ELR (cell line): ENCODE measurements around the gene DOCK1.

Source experiments
- DNase-seq: peaks from one replicate; pipeline ENCODE4 v3.0.0-alpha.2; 2015; ENCODE audit warnings: low read depth

The DOCK1 gene

DNA sequence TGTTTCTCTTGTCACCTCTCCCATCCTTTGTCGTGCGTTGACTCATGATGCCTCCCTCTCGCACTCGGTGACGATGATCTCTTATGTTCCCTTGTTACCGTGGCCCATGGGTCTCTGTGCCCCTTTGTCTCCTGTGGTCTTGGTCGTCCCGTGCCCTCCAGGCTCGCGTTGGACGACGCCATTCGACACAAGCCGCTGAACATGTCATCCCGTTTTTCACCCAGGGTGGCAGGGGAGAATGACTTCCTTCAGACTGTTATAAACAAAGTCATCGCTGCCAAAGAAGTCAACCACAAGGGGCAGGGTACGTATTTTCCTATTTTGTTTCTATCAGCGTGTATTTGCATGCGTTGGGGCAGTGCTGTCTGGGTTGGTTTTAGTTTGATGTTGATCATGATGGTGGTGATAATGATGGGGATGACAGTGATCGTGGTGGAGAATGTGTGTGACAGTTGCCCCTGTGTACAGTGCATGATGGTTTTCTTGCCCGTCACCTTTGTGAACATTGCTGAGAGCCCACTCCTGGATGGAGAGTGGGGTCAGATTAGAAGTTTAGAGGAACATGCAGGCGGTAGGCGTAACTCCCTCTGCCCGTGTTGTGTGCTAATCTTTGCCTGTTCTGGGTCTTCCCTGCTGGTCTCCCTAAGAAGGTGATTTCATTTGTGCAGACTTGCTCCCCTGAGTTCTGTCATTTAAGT is 107.0 kb downstream of the DOCK1 start:
- DNase-seq: no peak

DNA sequence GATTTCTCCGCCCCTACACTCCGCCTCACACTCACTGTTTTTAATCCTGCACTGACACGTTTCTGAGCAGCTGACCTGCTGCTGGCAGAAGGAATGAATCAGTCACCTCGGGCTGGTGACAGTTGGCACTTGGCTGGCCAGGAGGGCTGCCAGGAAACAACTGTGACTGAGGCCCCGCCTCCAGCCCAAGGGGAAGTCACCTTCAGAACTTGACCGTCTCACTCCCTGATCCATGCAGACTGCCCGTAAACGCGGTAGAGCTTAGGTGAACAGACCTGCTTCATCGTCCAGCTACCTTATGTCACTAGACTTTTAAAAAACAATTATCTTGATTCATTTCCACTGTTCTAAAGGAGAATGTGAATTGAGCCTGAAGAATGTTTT is 107.5 kb downstream of the DOCK1 start:
- DNase-seq: peak; percentile 12

DNA sequence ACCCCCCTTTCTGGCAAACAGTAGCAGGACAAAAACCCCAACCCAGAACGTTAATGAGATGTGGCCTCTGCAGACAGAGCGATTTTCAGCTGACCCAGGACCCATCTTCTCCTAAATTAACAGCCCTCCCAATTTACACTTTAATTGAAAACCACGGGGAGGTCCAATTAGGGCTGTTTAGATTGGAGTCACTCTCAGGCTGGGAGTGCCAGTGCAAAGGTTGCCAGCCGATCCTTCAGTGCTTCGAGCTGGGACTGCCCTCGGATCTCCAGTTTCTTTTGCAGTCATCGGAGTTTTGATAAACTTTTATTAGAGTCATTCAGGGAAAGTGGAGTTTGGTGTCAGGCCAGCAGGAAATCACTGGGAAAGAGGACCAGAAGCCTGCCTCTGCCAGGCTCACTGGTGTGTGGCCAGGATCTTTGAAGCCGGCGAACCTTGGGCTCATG is 108.0 kb downstream of the DOCK1 start:
- no peak for DNase-seq

DNA sequence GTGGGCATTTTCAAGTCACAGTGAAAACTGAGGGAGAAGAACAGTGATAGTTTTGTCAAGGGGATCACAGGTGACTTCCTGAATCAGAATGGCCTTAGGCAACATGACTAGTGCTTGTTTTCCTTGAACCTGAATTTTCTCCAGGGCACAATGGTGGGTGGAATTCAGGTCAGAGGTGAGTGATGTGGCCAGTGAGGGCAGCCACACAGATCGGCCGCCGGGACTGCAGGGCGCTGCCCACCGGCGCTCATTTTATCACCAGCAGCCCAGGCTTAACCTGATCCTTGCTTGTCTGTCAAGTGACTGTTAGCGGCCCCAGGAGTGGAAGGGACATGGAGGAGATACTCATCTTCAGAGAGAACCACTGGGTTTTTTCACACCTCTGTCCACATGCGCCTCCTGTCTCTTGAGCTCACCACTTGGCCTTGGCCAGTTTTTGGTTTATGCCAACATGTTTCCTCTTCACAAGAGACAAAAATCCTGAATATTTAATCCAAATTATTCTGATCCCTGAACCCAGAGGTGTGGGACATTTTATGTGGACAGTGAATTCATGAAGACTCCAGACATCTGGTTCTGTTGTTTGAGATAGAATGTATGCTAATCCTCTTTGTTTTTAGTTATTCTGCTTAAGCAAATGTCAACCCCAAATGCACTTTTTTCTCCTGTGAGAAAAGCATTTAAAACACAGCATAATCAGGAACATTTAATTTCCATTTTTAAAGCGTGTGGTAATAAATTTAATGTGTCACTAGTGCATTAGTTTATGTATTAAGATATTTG is 108.7 kb downstream of the DOCK1 start:
- DNase-seq: peak; percentile 5

DNA sequence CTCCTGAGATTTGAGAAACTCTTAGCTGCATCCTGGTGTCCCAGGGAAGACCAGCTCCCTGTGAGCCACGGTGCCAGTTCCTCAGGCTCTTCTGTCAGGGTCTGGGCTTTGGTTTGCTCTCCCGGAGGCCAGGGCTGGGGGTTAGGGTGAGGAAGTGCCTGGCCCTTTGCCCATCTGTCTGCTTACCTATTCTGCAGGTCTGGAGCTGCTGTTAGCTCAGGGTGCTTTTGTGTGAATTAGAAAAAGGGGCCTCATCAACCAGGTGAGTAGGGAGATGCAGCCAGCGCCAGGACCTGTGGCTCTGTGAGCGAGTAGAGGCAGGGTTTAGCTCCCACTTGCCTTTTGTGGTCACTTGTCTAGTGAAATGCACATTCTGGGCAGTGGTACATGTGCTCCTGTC is 109.4 kb downstream of the DOCK1 start:
- DNase-seq: no peak

DNA sequence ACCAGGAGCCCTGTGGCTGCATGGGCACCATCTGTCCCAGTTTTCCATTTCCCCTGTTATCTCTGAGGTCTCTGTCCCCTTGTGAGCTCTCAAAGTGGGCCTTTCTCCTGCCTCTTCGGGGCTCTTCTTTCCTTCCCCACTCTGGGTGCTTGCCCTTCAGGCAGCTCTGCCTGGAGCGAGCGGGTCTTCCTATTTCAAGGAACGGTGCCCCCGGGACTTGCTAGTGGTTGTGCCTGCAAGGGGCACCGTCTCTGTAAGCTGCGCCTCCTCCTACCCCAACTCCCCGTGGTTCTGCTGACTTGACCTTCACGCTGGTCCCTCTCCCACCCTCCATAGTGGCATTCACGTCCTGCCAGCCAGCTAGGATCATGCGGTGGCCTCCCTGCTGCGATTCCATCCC is 110.1 kb downstream of the DOCK1 start:
- no peak for DNase-seq

DNA sequence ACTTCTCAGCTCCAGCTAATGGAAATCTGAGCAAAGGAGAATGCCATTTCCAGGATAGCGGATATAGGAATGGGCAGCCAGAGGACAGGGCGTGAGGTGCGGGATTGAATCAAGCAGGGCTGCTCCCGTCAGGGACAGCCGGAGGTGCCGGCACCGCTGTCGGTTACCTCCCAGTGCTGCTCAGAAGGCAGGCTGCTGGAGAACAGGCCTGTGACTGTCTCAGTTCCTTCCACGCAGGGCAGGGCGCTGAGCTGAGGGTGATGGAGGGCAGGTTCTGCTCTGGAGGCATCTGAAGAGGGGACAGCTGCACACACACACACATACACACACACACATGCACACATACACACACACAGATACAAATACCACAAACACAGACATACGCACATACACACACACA is 111.1 kb downstream of the DOCK1 start:
- DNase-seq: no peak

DNA sequence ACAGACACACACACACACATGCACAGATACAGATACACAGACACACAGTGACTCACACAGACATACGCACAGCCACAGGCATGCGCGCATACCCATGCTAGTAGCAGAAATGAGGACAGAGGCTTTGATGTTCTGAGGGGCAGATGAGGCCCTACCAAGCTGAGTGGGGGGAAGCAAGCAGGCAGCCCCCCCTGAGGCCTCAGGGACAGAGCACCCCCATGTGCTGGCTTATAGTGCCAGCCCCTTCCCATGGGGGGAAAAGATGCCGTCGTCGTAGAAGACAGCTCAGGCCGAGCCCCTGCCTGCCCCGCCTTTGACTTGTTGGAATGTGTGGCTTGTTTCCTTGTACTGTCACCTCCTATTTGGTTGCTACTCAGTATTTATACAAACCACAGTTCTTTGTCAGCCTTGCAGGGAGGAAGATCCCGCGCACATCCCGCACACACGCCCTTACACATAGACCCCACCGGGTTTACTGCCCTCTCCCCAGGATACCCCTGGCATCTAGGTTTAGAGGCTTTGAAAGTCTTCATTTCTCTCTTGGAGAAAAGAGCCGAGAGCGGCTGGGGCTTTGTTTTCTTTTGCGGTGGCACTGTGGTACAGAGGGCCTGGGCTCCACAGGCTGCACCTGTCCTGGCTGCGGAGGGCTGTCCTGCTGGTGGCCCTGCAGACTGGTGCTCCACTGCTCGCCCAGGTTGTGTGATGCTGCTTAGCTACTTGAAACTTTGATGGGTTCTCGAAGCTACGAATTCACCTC is 112.5 kb downstream of the DOCK1 start:
- no peak for DNase-seq

DNA sequence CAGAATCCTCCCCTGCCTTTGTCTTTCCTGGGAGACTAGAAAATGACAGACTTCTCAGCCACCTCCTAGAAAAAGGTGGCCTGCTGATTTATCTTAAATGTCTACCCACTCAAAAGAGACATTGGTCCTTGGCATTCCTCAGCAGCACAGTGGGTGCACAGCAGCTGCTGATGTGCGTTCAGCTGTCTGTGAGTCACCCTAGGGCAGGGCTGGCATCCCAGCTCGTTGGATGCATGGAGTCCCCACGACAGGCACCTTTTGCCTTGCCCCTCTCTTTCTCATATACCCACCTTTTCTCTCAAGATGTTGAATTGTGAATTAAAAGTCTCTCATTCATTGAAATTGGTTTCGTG is 113.0 kb downstream of the DOCK1 start:
- DNase-seq: no peak

DNA sequence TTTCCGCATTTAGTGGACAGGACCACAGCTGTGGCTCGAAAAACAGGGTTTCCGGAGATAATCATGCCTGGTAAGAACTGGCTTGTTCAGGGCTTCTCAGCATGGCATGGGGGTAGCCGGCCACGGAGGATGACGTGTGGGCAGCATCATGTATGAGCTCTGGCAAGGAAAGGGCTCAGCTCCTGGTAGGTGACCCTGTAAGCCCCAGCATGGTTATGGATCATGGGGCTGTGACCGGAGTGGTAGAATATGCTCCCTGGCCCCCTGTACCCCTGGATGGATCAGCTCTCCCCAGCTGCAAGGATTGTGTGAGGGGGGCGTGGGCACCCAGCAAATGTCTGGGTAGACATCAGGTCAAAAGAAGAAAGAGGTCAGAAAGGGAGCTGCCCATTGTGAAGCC is 113.5 kb downstream of the DOCK1 start:
- DNase-seq: no peak

DNA sequence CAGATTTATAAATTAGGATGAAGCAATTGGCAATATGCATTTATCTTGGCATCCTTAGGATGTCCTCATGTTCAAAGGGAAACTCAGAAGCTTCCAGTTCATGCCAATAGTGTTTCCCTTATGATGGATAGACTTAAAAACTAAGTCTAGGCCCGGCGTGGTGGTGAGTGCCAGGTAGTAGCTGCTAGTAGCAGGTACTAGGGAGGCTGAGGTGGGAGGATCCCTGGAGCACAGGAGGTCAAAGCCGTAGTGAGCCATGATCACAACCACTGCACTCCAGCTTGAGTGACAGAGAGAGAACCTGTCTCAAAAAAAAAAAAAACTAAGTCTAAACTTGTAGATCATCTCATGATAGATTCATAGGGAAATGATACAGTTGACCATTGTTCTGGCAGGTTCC is 115.0 kb downstream of the DOCK1 start:
- DNase-seq: no peak

DNA sequence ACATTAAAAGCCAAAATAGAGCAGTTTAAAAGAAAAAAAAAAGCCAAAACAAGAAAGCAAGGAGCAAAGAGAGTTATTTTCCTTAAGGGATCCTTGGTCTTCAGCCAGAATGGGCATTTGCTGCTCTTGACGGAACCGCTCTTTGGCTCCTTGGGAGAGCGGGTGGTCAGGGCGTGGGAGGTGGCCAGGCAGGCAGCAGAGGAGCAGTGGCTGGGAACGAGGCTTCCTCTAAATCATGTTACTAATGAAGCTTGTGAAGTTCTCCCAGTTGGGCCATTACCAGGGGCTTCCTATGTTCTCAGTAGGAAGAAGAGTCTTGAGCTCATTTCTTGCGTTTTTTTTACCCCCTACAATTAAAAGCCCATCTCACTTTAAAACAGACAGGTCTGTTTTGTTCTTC is 116.6 kb downstream of the DOCK1 start:
- DNase-seq: no peak

DNA sequence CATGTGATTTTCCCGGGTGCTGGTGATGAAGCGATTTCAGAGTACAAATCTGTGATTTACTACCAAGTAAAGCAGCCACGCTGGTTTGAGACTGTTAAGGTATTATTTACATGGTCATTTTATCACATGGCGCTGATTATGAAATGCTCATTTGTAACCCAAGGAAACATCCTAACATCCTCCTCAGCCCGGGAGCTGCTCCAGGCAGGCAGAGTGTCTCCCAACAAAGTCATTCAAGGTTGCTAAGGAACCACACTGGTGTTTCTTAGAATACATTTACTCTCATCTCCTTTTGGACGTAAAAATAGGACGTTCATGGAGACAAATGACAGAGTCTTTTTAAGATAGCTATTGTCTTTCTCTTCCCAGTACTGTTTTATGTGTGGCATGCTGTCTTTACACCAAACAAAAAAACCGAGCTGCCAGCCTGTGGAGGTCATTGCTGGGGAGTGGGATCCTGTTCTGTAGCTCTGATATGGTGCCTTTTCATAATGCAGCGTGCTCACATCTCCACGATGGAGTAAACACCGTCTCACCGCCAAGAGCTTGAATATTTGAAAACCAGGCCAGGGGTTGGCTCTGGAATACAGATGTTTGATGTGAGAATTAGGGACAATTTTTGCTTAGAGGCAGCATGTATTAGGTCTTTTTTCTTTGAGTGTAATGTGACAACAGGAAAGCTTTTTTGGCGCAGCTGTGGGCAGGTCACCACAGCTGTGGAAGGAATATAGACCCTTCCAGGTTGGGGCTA is 119.6 kb downstream of the DOCK1 start:
- no peak for DNase-seq

DNA sequence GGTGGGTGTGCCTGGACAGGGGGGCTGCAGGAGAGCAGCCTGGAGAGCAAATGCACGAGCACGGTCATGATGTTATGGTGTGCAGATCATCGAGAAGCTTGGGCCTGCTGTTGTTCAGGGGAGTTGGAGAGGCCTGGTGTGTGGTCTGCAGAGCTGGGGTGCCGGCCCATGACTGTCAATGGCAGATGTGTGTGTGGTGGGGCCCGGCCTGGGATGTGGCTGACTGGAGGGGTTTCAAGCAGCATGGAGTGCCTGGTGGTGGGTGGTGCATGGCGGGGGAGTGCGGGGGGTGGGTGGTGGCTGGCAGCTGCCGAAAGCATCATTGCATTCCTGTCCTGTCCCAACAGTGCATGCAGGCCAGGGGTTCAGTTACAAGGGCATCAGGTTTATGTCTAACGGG is 122.6 kb downstream of the DOCK1 start:
- no peak for DNase-seq

DNA sequence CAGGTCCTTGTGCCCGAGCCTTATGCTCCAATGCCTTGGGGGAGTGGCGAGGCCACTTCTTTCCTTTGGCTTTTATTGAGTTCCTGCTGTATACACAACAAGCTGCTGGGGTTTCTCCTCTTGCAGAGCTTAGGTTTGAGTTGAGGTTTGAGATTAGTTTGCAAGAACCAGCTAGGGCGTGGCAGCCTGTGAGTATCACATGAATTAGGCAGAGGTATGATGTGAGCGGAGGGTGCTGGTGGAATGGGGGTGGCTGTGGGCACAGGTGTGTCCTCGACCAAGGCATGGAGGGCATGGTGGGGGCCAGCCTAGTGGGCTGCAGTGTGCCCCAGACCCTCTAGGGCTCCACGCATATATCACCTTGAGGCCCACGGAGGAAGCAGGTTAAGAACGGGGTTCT is 123.3 kb downstream of the DOCK1 start:
- DNase-seq: no peak

DNA sequence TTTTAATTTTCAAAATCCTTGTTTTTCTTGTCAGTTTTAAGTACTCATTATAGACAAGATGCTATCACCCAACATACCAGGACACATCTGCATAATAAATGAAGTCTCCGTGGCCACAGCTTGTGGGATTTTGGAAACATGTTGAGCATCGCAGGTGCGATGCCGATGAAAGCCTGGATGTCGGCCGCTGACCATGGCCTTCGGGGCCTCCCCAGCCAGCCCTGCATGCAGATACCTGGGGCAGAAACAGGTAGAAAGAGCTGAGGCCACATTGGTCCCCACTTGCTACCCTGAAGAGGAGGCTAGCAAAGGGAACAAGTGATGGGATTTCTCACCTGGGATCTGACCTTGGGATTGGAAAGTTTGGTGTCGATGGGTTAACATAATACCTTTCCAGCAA is 123.8 kb downstream of the DOCK1 start:
- no peak for DNase-seq

DNA sequence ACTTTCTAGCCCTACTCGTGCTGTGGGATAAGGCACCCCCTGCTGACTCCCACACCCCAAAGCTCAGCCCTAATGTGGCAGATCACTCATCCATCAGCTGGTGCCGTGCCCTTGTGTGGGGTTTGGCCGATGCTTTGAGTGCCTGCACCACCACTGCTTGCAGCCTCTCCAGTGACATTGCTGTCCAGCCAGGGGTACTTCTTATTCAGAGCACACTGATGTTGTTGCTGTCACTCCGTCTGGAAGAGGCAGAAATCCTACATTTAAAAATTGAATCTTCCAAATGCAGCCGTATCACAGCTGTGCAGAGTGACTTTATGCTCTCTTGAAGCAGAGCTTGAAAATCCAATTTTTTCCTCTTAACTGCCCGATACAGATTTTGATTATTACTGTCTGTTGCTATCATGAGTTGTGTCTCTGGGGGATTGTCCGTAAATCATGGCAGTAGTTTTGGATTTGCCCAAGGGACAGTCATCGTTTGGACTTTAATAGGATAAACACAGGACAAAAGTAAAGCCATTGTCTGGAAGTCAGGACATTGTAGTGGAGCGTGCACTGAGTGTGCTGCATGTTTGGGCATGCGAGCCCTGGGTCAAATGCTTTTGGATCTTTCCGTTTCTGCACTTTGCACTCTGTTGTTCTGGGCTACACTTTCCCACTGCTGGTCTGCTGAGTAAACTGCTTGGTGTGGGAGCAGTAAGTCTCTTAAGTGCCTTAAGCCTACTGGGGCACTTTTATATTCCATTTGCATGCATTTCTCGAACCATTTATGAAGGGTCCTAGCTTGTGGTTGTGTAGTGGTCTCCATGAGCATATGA is 128.2 kb downstream of the DOCK1 start:
- DNase-seq: no peak

DNA sequence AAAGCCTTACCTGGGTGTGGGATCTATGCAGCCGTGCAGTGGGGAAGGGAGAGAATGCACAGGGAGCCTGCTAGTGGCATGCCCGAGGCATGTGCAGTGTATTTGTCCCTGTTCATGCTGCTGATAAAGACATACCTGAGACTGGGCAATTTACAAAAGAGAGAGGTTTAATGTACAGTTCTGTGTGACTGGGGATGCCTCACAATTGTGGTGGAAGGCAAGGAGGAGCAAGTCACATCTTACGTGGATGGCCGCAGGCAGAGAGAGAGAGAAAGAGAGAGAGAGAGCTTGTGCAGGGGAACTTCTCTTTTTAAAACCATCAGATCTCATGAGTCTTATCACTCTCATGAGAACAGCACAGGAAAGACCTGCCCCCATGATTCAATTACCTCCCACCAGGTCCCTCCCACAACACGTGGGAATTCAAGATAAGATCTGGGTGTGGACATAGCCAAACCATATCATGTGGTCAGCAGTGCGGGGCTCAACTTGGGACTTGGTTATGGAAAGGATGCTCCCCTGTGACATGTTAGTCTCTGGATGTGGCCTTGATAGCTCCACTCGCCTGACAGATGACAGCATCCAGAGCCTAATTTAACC is 128.9 kb downstream of the DOCK1 start:
- DNase-seq: no peak

DNA sequence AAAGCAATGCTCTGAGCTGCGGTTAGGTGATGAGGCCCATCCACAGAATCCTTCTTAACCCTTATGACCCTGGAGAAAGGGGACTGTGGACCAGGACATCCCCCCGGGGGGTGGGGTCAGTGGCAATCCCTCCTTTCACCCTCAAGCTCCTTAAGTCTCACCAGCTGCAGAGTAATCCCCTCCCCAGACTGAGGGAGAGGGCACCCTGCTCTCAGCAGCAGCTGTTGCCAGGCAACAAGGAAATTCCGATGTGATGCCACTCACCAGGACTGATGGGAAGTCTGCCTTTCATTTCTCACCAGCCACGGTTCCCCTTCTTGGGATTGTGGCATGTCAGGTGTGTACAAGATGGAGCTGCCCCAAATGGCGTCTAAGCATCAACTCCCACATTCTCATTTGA is 129.6 kb downstream of the DOCK1 start:
- no peak for DNase-seq

DNA sequence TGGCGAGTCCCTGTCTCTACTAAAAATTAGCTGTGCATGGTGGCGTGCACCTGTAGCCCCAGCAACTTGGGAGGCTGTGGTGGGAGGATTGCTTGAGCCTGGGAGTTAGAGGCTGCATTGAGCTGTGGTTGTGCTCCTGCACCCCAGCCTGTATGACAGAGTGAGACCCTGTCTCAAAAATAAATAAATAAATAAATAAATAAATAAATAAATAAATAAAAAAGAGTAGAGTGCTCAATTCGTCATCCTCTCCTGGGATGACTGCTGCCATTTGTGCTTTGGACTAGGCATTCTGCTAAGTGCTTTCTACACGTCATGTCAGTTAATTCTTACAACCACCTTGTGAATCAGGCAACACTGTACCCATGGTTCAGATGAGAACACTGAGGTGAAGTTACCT is 130.6 kb downstream of the DOCK1 start:
- DNase-seq: no peak

DNA sequence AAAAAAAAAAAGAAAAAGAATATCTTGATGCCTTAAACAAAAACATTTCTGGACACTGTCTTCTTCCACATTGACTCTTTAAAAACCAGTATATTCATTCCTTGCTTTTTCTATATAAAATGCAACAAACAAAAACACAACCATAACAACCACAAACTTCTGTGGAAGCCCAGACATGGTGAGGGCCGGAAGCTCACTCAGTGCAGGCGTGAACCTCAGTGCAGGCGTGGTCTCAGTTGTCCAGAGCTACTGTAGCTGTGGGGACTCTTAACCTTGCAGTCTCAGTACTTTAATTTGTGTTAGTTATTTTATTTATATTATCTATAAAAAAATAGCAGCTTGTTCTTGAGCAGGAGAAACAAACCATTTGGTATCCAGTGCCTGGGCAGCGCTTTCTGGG is 131.8 kb downstream of the DOCK1 start:
- DNase-seq: no peak
